ENCODE measurements around the gene CRY2. TPM values are rescaled to one million over a fixed set of nuclear protein-coding genes. Genes with fewer than 3 reads are reported as not detected.

Gene CRY2
- total and polyA plus RNA-seq, 2 donors (not counting 1 experiment from before 2014, with no cell fraction given): 8.3 to 21.5 TPM

GRCh38 chr11:45894555-45895247 lies 47.4 kb downstream of the CRY2 start:
- Histone ChIP-seq H2AFZ (ENCODE audit: low read length) (no peak overlapping the region), H3K4me3 (replicated peaks in 1 of 4; ENCODE audit: control extremely low read depth in 1 of 4, insufficient read depth in 1 of 4, low read depth in 3 of 4, low read length in 4 of 4) (no peak overlapping the region), H3K27ac (ENCODE audit: insufficient read depth, low read length) (no peak overlapping the region), H4K20me1 (ENCODE audit: control insufficient read depth, extremely low read depth, insufficient read depth, low read length) (no peaks in the 10 kb centered on the region), H3K9ac (ENCODE audit: insufficient read depth, low read length) (no peak overlapping the region), H3K9me3 (ENCODE audit: control insufficient read depth, insufficient read depth, low read depth, low read length) (no peaks in the 10 kb centered on the region), H3K4me1 (ENCODE audit: control insufficient read depth, extremely low read depth, insufficient read depth, low read length) (peaks cover 3% of the 10 kb centered on the region), H3K4me2 (ENCODE audit: extremely low read depth, insufficient read depth, low read length) (no peak overlapping the region), H3K36me3 (ENCODE audit: control insufficient read depth, insufficient read depth, low read length) (no peaks in the 10 kb centered on the region), H3K27me3 (ENCODE audit: control insufficient read depth, insufficient read depth, low read length) (peaks cover 23% of the 10 kb centered on the region), H3K79me2 (ENCODE audit: control insufficient read depth, insufficient read depth, low read length) (no peaks in the 10 kb centered on the region)
- TF ChIP-seq EZH2 (IDR thresholded peaks at IDR 0.05; ENCODE audit: low read length, missing control alignments) (no peak), CTCF (conservative IDR thresholded peaks at IDR 0.05 in 1 of 2, IDR thresholded peaks at IDR 0.05 in 1 of 2; ENCODE audit: low read depth in 1 of 2, low read length in 2 of 2) (no peak)
- DNase-seq (ENCODE audit: low read depth in 2 of 2): no peak

GRCh38 chr11:45895553-45896259 lies 48.4 kb downstream of the CRY2 start:
- no peak overlapping the region for H3K27ac ChIP-seq (ENCODE audit: insufficient read depth, low read length)

More at GRCh38 chr11:45895553-45896259, 48.4 kb downstream of the CRY2 start:
- Histone ChIP-seq H3K79me2 (ENCODE audit: control insufficient read depth, insufficient read depth, low read length) (no peaks in the 10 kb centered on the region), H2AFZ (ENCODE audit: low read length) (no peak overlapping the region), H3K27me3 (ENCODE audit: control insufficient read depth, insufficient read depth, low read length) (peaks cover 23% of the 10 kb centered on the region), H3K4me1 (ENCODE audit: control insufficient read depth, extremely low read depth, insufficient read depth, low read length) (peaks cover 3% of the 10 kb centered on the region), H3K9ac (ENCODE audit: insufficient read depth, low read length) (no peak overlapping the region), H3K4me2 (ENCODE audit: extremely low read depth, insufficient read depth, low read length) (no peak overlapping the region), H3K9me3 (ENCODE audit: control insufficient read depth, insufficient read depth, low read depth, low read length) (no peaks in the 10 kb centered on the region), H3K4me3 (replicated peaks in 1 of 4; ENCODE audit: control extremely low read depth in 1 of 4, insufficient read depth in 1 of 4, low read depth in 3 of 4, low read length in 4 of 4) (no peak overlapping the region), H4K20me1 (ENCODE audit: control insufficient read depth, extremely low read depth, insufficient read depth, low read length) (no peaks in the 10 kb centered on the region), H3K36me3 (ENCODE audit: control insufficient read depth, insufficient read depth, low read length) (no peaks in the 10 kb centered on the region)
- DNase-seq (ENCODE audit: low read depth in 2 of 2): no peak
- TF ChIP-seq CTCF (conservative IDR thresholded peaks at IDR 0.05 in 1 of 2, IDR thresholded peaks at IDR 0.05 in 1 of 2; ENCODE audit: low read depth in 1 of 2, low read length in 2 of 2): no peak
- TF ChIP-seq EZH2 (IDR thresholded peaks at IDR 0.05; ENCODE audit: low read length, missing control alignments): no peak

All from fibroblast of lung (primary cell).